K562 (cell line): ENCODE measurements around the gene TIMM44. TPM values are rescaled to one million over a fixed set of nuclear protein-coding genes. Genes with fewer than 3 reads are reported as not detected.

ENCODE experiments used
- CXXC5 ChIP-seq: fragments of 250-450 bp; sonication (Bioruptor Pico); IDR thresholded peaks from 2 replicates; pipeline ENCODE4 v1.8.0; 2022; ENCODE audit warnings: inconsistent platforms, mild to moderate bottlenecking, moderate library complexity
- E2F4 ChIP-seq: sonication (generic); formaldehyde crosslinking; IDR thresholded peaks from 2 replicates; pipeline ENCODE4 v1.8.0; 2022; ENCODE audit warnings: mild to moderate bottlenecking, low read depth, missing genetic modification reagents
- KAT7 ChIP-seq: sonication (generic); formaldehyde crosslinking; IDR thresholded peaks from 2 replicates; pipeline ENCODE4 v1.8.0; 2022; ENCODE audit warnings: missing genetic modification reagents, mild to moderate bottlenecking, borderline replicate concordance
- L3MBTL2 ChIP-seq: fragments of 450-650 bp; IDR thresholded peaks from 2 replicates; pipeline ENCODE4 v1.6.1; 2016; ENCODE audit warnings: mild to moderate bottlenecking, moderate library complexity
- LEF1 ChIP-seq: fragments of 450-650 bp; IDR thresholded peaks from 2 replicates; pipeline ENCODE4 v1.6.1; 2016; ENCODE audit warnings: mild to moderate bottlenecking
- MEF2A ChIP-seq: IDR thresholded peaks from 2 replicates; pipeline ENCODE4 v1.6.1; 2011; ENCODE audit warnings: low read depth, mild to moderate bottlenecking, low read length, moderate library complexity; ENCODE audit not compliant: control insufficient read depth
- MYC ChIP-seq, 2 experiments: fragments of 250-450 bp in 1 of 2; sonication (Bioruptor Pico) in 1 of 2; IDR thresholded peaks; 2 replicates each; pipeline versions ENCODE4 v1.5.1 to v1.6.1; 2012 to 2021; ENCODE audit warnings: low read depth in 2 of 2, borderline replicate concordance in 1 of 2, improper control_type of control experiment in 1 of 2, low read length in 1 of 2, mild to moderate bottlenecking in 1 of 2, moderate library complexity in 1 of 2
- SRSF9 ChIP-seq: fragments of 200-400 bp; formaldehyde crosslinking; IDR thresholded peaks from 2 replicates; pipeline ENCODE4 v1.6.1; 2017; ENCODE audit warnings: low read depth, low read length, borderline replicate concordance
- ZNF146 ChIP-seq: IDR thresholded peaks from one replicate; pipeline ENCODE4 v1.6.1; 2018; ENCODE audit warnings: missing compliant biosample characterization; ENCODE audit not compliant: unreplicated experiment
- ZNF274 ChIP-seq: IDR thresholded peaks from 2 replicates; pipeline ENCODE4 v1.6.1; 2011; ENCODE audit warnings: low read depth, mild to moderate bottlenecking, low read length, moderate library complexity, borderline replicate concordance
- polyA plus RNA-seq, 8 experiments: library from polyadenylated mRNA; depleted of rRNA in 4 of 8; stranded (reverse) in 5 of 8; unstranded in 3 of 8; fragments of >200 nt; fragmentation: Nextera tagmentation in 2 of 8; fragmentation: Illumina TruSeq in 1 of 8; extraction: Ambion mirVana in 2 of 8; extraction: Trizol in 1 of 8; gene quantifications; 2 replicates each; pipeline versions ENCODE4 v1.2.1 to v1.2.3, GENCODE V29; 2011 to 2014; ENCODE audit warnings: inconsistent platforms in 1 of 8, missing spikeins in 1 of 8
- total RNA-seq, 7 experiments: library from RNA; depleted of rRNA in 6 of 7; stranded (reverse); fragments of >200 nt in 6 of 7; fragmentation: Illumina TruSeq in 2 of 7; extraction: Trizol in 2 of 7; gene quantifications; 2 replicates each; pipeline versions ENCODE4 v1.2.1 to v1.2.3, GENCODE V29; 2011 to 2021; ENCODE audit warnings: low replicate concordance in 1 of 7
- TF ChIP-seq, protein P1 (sequence below): sonication (generic); formaldehyde crosslinking; IDR thresholded peaks from 2 replicates; pipeline ENCODE4 v1.4.0; 2020; ENCODE audit warnings: mild to moderate bottlenecking, missing genetic modification reagents
- TF ChIP-seq, protein P2 (sequence below): fragments of 450-650 bp; formaldehyde crosslinking; conservative IDR thresholded peaks from 2 replicates; pipeline ENCODE4 v1.4.0; 2022; ENCODE audit warnings: mild to moderate bottlenecking, missing genetic modification characterization

The TIMM44 gene
- total and polyA plus RNA-seq, 9 of the 15 experiments (the other 6 are each of a cell fraction or from before 2014, with no cell fraction given): 10.3 to 231 (median 89.3) TPM

DNA sequence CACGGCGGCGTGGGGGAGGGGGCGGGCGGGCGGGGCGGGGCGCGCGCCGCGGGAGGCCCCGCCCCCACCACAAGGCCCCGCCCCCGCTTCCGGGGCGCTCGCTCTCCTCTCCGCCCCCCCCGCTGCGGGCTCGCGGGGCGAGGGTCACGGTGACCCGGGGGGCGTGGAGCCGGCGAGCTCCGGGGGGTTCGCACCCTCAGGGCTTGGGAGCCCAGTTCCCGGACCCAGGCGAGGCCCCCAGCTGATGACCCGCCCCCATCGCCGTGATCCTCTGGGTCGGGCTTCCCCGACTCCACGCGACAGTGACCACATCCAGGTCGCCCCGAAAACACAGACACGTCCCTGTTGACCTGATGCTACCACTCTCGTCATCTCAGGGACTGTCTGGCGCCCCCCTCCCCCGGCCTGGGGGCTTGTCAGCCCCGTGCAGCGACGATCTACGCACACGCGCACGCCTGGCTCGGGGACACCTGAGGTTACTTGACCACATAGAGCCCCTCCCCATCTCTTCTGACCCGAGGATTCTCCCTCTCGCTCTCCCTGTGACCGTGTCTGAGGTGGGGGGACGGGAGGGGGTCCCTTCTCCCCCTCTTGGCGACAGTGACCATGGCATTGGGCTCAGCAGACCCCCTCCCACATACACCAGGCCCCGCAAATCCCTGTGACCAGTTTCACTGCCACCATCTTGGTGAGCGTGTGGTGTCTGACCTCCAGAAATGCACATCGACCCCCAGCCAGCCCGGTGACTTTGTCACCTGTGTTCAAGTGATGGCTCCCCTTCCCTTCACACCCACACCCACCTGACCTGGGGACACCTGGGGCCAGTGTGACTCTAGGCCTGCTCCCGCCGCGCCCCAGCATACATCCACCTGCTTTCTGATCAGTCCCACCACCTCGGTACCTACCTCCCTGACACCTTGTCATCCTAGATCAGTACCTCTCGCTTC, 39.1 kb downstream of the TIMM44 start (continued):
- TF ChIP-seq ZNF146 (no peak), MEF2A (no peak), ZNF274 (no peak), L3MBTL2 (no peak), KAT7 (CRISPR knock-in tag) (peak; percentile 95), CXXC5 (CRISPR knock-in tag) (no peak; the same call in 1 of the 2 replicates), E2F4 (no peak), SRSF9 (no peak), LEF1 (no peak), MYC (IDR thresholded peaks at IDR 0.05; ENCODE audit: low read depth, low read length) (no peak; the same call in 1 of the 2 replicates), MYC (CRISPR knock-in tag; IDR thresholded peaks at IDR 0.05; ENCODE audit: borderline replicate concordance, low read depth) (no peak)
- TF ChIP-seq, protein P1, sequence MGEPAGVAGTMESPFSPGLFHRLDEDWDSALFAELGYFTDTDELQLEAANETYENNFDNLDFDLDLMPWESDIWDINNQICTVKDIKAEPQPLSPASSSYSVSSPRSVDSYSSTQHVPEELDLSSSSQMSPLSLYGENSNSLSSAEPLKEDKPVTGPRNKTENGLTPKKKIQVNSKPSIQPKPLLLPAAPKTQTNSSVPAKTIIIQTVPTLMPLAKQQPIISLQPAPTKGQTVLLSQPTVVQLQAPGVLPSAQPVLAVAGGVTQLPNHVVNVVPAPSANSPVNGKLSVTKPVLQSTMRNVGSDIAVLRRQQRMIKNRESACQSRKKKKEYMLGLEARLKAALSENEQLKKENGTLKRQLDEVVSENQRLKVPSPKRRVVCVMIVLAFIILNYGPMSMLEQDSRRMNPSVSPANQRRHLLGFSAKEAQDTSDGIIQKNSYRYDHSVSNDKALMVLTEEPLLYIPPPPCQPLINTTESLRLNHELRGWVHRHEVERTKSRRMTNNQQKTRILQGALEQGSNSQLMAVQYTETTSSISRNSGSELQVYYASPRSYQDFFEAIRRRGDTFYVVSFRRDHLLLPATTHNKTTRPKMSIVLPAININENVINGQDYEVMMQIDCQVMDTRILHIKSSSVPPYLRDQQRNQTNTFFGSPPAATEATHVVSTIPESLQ: no peak
- TF ChIP-seq, protein P2, sequence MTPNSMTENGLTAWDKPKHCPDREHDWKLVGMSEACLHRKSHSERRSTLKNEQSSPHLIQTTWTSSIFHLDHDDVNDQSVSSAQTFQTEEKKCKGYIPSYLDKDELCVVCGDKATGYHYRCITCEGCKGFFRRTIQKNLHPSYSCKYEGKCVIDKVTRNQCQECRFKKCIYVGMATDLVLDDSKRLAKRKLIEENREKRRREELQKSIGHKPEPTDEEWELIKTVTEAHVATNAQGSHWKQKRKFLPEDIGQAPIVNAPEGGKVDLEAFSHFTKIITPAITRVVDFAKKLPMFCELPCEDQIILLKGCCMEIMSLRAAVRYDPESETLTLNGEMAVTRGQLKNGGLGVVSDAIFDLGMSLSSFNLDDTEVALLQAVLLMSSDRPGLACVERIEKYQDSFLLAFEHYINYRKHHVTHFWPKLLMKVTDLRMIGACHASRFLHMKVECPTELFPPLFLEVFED (CRISPR knock-in tag): no peak
- TF ChIP-seq, all 486 proteins: peak for 45
